Measurements from ENCODE around the gene NECTIN2.
"Not testable (repeated sequence)": the region's sequence is repeated elsewhere in the genome, so short reads cannot be mapped to it uniquely, and the experiment has no call there.

Gene NECTIN2

DNA sequence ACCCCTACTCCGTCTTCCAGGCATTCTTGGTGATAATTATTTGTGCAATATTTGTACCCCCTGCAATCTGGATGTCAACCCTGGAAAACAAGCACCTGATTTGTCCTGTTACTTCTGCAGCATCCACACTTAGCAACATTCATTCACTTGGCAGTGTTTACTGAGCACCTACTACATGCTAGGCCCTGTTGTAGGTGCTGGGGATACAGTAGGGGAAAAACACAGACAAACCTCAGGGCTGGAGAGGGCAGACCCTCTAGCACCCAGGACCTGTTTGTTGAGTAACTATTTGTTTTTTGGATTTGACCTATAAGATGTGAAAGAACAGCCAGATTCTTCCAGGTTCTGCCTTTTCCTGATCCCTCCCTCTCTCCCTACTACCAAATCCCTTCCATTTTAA lies 9.5 kb downstream of the NECTIN2 start:
- DNase-seq = no peak

DNA sequence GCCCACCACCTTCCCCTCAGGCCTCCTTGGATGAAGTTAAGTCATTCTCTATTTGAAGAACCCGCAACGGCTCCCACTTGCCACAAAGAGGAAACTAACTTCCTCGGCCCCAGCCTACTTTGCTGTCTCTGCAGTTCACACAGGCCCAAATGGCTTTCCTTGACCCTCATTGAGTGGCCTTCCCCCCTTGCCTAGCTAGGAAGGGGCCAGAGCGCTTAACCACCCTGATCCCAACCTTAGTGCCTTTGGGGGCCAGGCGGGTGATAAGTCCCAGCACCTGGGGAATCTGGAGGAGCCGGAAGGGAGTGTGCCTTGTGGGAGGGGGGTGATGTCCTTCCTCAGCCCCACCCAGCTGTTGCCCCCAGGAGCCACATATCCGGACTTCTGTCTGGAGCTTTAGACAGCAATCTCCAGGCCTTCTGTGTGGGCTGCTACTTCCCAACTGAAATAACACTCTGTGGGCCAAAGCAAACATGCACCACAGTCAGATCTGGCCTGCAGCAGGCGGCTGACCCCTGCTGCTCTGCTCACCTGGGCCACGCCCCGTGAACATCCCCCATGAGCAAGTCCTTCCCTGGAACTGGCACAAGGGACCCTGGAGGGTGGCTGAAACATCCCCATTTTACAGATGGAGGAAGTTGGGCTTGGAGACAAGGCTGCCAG lies 10.5 kb downstream of the NECTIN2 start:
- peak; percentile 86 to 93 for DNase-seq

DNA sequence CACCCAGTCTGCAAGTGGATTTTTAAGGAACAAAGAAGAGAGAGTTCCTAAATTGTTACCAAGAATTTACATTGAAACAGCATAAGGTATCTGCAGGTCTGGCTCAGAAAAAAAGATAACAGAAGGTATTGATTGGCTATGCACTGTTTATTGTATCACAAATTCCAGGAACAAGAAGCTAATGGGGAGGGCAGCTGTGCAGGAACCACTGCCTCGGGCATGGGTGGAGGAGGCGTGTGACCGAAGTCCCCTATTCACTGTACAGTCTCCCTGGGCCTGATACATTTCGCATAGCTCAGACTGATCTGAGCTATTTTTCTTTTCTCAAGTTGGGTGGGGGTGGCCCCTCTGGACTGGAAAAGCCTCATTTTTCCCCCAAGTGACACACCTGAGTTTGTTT lies 11.7 kb downstream of the NECTIN2 start:
- no peak for DNase-seq

DNA sequence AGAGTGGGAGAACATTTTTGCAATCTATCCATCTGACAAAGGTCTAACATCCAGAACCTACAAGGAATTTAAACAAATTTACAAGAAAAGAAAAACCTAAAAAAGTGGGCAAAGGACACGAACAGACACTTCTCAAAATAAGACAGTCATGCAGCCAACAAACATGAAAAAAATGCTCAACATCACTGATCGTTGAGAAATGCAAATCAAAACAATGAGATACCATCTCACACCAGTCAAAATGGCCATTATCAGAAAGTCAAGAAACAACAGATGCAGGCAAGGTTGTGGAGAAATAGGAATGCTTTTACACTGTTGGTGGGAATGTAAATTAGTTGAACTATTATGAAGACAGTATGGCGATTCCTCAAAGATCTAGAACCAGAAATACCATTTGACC lies 15.5 kb downstream of the NECTIN2 start:
- DNase-seq = not testable (repeated sequence)

DNA sequence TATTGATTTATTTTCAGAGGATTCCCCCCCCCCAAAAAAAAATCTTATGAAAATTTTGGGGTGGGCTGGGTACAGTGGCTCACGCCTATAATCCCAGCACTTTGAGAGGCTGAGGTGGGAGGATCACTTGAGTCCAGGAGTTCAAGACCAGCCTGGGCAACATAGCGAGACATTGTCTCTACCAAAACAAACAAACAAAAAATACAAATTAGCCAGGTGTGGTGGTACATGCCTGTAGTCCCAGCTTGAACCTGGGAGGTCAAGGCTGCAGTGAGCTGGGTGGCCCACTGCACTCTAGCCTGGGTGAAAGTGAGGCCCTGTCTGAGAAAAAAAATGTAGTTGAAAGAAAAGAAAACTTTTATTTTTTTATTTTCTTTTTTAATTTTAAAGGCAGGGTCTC lies 17.9 kb downstream of the NECTIN2 start:
- no peak for DNase-seq

DNA sequence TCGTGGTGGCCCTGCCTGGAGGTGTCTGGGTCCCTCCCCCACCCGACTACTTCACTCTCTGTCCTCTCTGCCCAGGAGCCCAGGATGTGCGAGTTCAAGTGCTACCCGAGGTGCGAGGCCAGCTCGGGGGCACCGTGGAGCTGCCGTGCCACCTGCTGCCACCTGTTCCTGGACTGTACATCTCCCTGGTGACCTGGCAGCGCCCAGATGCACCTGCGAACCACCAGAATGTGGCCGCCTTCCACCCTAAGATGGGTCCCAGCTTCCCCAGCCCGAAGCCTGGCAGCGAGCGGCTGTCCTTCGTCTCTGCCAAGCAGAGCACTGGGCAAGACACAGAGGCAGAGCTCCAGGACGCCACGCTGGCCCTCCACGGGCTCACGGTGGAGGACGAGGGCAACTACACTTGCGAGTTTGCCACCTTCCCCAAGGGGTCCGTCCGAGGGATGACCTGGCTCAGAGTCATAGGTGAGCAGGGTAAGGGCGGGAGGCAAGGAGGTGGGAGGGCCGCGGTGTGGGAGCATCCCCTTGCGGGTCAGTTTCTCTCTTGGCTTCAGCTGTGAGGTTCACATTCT lies 19.2 kb downstream of the NECTIN2 start:
- DNase-seq = no peak

DNA sequence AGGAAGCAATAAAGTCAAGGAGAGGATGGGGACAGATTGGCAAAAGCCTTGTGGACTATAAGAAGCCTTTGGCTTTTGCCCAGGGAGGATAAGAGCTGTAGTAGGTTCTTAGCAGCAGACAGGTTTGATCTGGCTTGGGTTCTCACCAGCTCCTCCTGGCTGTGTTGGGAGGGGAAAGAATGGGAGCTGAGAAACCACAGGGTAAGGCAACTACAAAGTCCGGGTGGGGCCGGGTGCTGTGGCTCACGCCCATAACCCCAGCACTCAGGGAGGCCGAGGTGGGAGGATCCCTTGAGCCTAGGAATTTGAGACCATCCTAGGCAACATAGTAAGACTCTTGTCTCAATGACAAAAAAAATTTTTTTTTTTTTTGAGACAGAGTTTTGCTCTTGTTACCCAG lies 20.6 kb downstream of the NECTIN2 start:
- DNase-seq = no peak

DNA sequence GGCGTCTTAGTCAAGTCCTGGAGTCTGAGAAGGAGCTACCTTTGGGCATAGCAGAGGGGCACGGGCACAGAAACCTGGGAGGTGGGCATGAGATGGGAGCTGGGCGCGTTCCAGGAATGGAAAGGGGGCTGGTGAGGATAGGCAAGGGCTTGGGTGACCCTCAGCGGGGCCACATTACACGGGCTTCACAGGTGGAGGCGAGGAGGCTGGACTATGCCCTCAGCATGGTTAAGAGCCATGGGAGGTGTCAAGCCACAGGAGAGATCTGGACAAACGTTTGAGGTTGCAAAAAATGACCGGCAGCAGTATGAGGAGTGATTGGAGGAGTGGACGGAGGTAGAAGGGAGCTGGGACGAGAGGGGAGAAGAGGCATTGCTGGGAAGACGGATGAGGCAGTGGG lies 21.5 kb downstream of the NECTIN2 start:
- DNase-seq = no peak

DNA sequence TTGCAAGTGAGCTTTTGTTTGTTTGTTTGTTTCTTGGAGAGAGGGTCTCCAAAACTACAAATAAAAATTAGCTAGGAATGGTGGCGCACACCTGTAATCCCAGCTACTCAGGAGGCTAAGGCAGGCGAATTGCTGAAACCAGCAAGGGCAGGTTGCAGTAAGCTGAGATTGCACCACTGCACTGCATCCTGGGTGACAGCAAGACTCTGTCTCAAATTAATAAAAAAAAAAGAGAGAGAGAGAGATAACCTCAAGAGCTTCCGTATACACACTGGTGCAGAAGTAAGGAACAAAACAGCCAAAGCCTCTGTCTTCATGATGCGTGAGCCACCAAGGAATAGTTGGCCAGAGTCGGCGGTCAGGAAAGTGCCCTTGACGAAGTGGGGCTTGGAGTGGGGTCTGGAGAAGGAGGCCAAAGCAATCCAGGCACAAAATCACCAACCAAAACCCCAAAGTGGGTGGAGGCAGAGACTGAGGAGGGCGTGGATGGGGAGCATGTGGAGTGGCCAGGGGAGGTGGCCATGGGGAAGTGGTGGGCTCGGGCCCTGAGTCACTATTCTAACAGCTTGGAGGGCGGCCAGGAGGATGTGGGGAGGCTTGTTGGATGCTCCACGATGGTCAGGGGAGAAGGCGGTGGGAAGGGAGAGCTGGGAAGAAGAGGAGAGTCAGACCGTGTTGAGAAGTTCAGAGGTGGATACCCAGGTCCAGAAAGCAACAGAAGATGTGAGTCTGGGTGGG lies 23.8 kb downstream of the NECTIN2 start:
- peak; percentile 11 to 20 for DNase-seq

DNA sequence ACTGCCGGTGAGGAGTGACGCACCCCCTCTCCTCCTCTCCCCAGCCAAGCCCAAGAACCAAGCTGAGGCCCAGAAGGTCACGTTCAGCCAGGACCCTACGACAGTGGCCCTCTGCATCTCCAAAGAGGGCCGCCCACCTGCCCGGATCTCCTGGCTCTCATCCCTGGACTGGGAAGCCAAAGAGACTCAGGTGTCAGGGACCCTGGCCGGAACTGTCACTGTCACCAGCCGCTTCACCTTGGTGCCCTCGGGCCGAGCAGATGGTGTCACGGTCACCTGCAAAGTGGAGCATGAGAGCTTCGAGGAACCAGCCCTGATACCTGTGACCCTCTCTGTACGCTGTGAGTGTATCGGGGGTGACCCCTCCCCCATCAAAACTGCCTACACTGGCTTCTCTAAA lies 25.7 kb downstream of the NECTIN2 start:
- no peak for DNase-seq

DNA sequence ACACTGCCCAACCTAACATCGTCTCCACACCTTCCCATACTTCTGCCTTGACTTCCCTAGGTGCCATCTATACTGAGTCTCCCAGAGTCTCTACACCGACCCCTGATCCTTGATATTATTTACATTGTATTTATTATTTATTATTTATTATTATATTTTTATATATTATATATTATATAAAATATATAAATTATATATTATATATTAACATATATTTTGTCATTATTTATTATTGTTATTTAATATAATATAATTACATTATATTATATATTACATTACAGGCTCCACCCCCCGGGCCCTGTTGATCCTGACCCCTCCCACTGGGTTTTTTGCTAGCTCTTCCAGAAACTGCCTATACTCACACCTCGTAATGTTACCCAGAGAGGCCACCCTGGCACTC lies 26.6 kb downstream of the NECTIN2 start:
- no peak for DNase-seq

DNA sequence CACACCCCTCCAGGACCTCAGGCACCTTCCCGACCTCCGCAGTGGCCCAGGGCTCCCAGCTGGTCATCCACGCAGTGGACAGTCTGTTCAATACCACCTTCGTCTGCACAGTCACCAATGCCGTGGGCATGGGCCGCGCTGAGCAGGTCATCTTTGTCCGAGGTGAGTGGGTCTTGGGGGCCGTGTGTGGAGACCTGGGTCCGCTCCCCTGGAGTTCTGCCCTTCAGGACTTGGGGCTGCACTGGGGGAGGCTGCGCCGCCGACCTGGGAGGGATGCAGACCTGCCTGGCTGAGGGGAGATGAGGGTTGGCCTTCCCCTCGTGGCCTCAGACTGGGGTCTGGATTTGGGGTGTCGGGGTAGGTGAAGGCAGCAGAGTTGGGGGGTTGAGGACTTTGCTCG lies 28.2 kb downstream of the NECTIN2 start:
- no peak for DNase-seq

DNA sequence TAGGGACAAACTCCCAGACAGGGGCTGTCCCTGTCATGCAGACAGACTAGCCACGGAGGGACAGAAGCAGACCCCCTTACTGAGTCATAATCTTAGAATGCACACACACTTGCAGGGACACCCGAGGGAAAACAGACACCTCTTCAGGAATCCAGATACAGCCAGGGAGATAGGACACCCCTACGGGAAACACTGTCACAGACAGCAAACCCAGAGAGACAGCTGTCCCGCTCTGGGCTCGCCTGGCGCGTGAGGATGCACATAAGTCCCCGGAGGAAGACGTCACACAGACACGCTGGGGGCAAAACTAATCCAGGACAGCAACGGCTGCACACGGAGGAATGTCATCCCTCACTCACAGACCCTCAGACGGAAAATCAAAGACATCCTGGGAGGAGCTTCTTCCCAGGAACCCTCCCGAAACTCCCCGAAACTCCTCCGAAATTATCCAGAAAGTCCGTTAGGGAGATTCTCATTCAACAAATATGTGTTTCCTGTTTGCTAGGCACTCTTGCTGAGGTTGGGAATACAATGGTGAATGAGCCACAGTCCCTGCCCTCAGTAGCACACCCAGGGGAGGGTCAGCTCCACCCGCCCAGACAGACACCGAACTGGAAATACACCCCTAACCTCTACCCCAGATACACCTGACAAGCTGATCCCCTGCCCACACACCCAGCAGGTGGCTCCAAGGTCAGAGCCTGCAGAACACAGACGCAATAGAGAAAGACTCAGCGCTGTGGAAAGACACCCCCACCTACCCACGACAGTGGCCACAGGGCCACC lies 29.8 kb downstream of the NECTIN2 start:
- DNase-seq = no peak

DNA sequence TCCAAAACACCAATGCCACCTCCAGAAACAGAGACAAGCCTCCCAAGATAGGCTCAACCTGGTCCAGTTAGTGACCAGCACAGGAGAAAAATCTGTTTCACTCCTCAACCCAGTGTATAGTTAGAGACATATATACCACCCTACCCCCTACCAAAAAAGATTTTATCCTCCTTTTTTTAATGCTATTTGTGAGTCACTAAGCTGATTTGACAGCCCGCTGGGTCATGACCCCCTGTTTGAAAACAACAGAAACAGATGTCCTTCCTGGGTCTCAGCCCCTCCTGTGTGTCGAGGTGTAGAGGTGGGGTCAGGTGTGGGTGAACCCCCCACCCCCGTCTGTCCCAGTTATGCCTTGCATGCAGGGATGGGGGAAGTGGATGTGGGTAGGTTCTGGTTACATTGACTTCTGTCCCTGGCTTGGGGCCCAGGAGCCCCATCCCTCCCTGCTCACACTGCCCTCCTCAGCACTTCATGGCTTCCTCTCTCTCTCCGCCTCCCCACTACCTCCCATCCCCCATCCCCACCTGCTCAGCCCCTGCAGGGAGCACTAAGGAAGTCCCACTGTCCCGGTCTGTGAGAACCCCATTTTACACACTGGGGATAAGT lies 30.9 kb downstream of the NECTIN2 start:
- DNase-seq = peak; percentile 10 to 30

DNA sequence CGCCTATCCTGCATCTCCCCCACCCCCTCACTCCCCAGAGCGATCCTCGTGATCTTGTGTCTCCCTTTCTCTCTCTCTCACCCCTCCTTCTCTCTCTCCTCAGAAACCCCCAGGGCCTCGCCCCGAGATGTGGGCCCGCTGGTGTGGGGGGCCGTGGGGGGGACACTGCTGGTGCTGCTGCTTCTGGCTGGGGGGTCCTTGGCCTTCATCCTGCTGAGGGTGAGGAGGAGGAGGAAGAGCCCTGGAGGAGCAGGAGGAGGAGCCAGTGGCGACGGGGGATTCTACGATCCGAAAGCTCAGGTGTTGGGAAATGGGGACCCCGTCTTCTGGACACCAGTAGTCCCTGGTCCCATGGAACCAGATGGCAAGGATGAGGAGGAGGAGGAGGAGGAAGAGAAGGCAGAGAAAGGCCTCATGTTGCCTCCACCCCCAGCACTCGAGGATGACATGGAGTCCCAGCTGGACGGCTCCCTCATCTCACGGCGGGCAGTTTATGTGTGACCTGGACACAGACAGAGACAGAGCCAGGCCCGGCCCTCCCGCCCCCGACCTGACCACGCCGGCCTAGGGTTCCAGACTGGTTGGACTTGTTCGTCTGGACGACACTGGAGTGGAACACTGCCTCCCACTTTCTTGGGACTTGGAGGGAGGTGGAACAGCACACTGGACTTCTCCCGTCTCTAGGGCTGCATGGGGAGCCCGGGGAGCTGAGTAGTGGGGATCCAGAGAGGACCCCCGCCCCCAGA lies 32.2 kb downstream of the NECTIN2 start:
- DNase-seq = no peak

DNA sequence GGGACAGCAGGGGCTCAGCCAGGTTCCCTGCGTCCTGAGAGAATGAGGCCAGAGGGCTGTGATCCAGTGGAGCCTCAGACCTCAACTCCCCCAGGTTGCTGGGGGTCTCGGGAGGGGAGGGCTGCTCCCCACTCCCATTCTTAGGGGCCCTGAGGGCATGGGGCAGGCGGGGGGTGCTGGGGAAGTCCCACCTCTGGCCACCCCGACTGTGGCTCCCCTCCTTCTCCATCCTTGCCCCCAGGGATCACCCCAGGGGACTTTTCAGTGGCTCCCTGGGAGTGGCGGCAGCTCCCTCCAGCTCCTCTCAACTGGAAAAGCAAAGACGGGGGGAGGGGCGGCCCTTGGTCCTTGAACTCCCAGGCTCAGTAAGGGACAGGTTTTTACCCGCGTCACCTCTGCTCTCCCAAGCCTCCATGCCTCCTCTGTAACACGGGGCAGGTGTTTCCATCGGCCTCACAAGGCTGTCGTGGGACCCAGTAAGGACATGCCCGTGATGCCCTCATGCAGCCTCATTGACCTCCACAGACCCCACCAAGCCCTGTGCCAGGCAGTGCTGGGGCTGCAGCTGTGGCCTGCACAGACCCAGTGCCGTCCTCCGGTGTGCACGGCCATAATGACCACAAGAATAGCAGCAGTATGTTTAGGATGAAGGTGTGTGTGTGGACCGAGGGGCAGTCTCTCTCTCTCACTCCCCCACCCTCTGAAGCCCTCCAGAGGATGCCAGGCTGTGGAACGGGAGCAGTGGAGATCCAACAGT lies 33.4 kb downstream of the NECTIN2 start:
- no peak for DNase-seq

DNA sequence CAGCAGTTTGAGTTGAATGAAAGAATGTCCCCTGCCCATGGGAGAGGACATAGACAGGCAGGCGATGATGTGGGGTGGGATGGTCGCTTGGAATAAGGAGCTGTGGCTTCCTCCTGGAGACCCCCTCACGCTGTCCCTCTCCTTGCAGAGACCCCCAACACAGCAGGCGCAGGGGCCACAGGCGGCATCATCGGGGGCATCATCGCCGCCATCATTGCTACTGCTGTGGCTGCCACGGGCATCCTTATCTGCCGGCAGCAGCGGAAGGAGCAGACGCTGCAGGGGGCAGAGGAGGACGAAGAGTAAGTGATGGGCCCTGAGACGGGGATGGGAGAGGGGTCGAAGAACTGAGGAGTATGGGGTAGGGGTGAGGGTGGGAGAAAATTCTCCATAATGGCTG lies 36.0 kb downstream of the NECTIN2 start:
- DNase-seq = no peak

DNA sequence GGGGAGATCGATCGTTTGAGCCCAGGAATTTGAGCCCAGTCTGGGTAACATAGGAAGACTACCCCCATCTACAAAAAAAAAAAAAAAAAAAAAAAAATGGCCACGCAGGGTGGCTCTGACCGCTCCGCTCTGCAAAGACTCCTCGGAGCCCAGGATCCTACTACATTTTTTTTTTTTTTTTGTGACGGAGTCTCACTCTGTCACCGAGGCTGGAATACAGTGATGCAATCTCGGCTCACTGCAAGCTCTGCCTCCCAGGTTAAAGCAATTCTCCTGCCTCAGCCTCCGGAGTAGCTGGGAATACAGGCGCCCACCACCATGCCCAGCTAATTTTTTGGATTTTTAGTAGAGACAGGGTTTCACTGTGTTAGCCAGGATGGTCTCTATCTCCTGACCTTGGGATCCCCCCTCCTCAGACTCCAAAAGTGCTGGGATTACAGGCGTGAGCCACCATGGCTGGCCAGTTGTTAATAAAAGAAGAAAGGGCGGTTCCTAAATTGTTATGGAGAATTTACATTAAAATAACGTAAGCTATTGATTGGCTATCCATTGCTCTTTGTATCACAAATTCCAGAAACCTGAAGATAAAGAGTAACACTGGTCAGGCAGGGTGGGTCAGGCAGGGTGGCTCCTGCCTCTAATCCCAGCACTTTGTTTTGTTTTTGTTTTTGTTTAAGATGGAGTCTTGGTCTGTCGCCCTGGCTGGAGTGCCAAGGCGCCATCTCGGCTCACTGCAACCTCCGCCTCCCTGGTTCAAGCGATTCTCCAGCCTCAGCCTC lies 36.7 kb downstream of the NECTIN2 start:
- not testable (repeated sequence) for DNase-seq

DNA sequence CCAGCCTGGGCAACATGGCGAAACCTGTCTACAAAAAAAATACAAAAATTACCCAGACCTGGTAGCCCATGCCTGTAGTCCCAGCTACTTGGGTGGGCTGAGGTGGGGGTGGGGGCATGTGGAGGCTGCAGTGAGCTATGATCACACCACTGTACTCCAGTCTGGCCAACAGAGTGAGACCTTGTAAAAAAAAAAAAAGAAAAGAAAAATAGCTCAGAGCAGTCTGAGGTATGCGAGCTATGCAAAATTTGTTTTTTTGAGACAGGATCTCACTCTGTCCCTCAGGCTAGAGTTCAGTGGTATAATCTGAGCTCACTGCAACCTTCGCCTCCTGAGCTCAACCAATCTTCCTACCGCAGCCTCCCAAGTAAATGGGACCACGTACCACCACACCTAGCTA lies 37.8 kb downstream of the NECTIN2 start:
- no peak for DNase-seq

DNA sequence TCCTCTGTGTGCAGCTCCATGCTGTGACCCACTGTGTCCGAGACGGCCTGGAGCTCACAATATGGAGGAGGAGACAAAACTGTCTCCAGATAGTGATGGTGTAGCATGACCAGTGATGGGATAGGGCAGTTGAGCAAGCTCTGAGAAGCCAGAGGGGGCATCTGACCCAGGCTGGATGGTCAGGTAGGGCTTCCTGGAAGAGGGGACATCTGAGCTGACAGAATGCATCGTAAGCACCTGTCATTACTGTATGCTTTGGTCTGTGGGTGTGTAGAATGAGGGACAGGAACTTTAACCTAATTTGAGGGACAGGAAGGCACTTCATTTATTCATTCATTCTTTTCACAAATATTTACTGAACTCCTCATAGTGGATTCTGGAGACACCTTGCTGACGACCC lies 38.5 kb downstream of the NECTIN2 start:
- DNase-seq = no peak

DNA sequence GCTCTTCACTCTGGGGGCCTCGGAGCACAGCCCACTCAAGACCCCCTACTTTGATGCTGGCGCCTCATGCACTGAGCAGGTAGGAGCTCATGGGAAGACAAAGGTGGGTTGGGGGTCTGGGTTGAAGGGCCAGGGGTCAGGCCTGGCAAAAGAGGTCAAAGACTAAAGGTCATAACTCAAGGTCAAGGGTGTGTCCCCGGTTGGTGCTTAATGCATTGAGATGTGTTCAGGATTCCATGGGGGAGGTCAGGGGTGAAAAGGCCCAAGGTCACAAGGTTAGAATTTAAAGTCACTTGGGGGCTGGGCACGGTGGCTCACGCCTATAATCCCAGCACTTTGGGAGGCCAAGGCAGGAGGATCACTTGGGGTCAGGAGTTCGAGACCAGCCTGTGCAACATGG lies 40.0 kb downstream of the NECTIN2 start:
- DNase-seq = no peak

All from Kasumi-1 (cell line).